Measurements from ENCODE around the gene FKRP.

FKRP gene

GRCh38 chr19:46772170-46773017 is 26.5 kb downstream of the FKRP start:
- TF ChIP-seq, protein P1, sequence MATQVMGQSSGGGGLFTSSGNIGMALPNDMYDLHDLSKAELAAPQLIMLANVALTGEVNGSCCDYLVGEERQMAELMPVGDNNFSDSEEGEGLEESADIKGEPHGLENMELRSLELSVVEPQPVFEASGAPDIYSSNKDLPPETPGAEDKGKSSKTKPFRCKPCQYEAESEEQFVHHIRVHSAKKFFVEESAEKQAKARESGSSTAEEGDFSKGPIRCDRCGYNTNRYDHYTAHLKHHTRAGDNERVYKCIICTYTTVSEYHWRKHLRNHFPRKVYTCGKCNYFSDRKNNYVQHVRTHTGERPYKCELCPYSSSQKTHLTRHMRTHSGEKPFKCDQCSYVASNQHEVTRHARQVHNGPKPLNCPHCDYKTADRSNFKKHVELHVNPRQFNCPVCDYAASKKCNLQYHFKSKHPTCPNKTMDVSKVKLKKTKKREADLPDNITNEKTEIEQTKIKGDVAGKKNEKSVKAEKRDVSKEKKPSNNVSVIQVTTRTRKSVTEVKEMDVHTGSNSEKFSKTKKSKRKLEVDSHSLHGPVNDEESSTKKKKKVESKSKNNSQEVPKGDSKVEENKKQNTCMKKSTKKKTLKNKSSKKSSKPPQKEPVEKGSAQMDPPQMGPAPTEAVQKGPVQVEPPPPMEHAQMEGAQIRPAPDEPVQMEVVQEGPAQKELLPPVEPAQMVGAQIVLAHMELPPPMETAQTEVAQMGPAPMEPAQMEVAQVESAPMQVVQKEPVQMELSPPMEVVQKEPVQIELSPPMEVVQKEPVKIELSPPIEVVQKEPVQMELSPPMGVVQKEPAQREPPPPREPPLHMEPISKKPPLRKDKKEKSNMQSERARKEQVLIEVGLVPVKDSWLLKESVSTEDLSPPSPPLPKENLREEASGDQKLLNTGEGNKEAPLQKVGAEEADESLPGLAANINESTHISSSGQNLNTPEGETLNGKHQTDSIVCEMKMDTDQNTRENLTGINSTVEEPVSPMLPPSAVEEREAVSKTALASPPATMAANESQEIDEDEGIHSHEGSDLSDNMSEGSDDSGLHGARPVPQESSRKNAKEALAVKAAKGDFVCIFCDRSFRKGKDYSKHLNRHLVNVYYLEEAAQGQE (IDR thresholded peaks at IDR 0.05; ENCODE audit: insufficient read depth in 1 of 2, low read depth in 2 of 2, low read length in 2 of 2): no peak
- no peak for TF ChIP-seq SIN3A (IDR thresholded peaks at IDR 0.05; ENCODE audit: borderline replicate concordance, insufficient read depth, low read length)

DNA sequence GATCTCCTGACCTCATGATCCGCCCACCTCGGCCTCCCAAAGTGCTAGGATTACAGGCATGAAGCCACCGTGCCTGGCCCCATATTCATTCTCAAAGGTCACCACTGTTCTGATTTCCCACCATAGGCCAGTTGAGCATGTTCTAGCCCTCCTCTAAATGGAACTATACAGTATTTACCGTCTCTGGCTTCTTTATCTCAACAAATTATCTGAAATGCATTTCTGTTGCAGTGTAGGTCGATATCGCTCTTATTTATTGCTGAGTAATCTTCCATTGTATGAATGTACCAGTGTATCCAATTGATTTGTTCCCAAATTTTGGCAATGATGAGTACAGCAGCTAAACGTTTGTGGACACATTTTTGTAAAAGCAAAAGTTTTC is 27.2 kb downstream of the FKRP start:
- TF ChIP-seq FOXP2 (optimal IDR thresholded peaks at IDR 0.05; ENCODE audit: borderline replicate concordance, extremely low read depth, extremely low read length, insufficient read depth) (no peak), POLR2AphosphoS5 (IDR thresholded peaks at IDR 0.05; ENCODE audit: low read depth, low read length) (no peak), SIN3A (IDR thresholded peaks at IDR 0.05; ENCODE audit: borderline replicate concordance, insufficient read depth, low read length) (no peak), TAF1 (IDR thresholded peaks at IDR 0.05; ENCODE audit: borderline replicate concordance, insufficient read depth, low read length) (no peak)

DNA sequence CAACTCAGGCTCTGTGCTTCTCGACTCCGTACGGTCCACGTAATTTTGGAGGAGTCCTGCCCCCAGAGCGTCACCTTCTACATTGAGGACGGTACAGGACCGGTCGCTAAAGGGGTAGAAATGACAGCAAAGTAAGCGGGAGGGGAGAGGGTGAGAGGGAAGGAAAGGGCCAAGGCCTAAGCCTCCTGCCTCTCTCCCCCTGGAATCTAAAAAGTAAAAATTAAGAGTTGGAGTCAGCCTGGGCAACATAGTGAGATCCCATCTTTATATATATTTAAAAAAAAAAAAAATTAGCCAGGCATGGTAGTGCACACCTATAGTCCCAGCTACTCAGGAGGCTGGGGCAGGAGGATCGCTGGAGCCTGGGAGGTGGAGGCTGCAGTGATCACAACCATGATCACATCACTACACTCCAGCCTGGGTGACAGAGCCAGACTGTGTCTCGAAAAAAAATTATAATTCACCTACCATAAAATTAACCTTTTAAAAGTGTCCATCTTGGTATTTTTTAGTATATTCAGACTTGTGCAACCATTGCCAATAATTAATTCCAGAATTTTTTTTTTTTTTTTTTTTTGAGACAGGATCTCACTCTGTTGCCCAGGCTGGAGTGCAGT is 29.9 kb downstream of the FKRP start:
- TF ChIP-seq FOXP2 (optimal IDR thresholded peaks at IDR 0.05; ENCODE audit: borderline replicate concordance, extremely low read depth, extremely low read length, insufficient read depth) (no peak), SIN3A (IDR thresholded peaks at IDR 0.05; ENCODE audit: borderline replicate concordance, insufficient read depth, low read length) (no peak), POLR2AphosphoS5 (IDR thresholded peaks at IDR 0.05; ENCODE audit: low read depth, low read length) (no peak), TAF1 (IDR thresholded peaks at IDR 0.05; ENCODE audit: borderline replicate concordance, insufficient read depth, low read length) (no peak)
- TF ChIP-seq, protein P1 (IDR thresholded peaks at IDR 0.05; ENCODE audit: insufficient read depth in 1 of 2, low read depth in 2 of 2, low read length in 2 of 2): no peak

- TF ChIP-seq POLR2AphosphoS5 (IDR thresholded peaks at IDR 0.05; ENCODE audit: low read depth, low read length) (no peak), TAF1 (IDR thresholded peaks at IDR 0.05; ENCODE audit: borderline replicate concordance, insufficient read depth, low read length) (no peak), FOXP2 (optimal IDR thresholded peaks at IDR 0.05; ENCODE audit: borderline replicate concordance, extremely low read depth, extremely low read length, insufficient read depth) (no peak), SIN3A (IDR thresholded peaks at IDR 0.05; ENCODE audit: borderline replicate concordance, insufficient read depth, low read length) (no peak)
- TF ChIP-seq, protein P1 (IDR thresholded peaks at IDR 0.05; ENCODE audit: insufficient read depth in 1 of 2, low read depth in 2 of 2, low read length in 2 of 2): no peak
Observed at GRCh38 chr19:46776927-46777911, 31.4 kb downstream of the FKRP start.

DNA sequence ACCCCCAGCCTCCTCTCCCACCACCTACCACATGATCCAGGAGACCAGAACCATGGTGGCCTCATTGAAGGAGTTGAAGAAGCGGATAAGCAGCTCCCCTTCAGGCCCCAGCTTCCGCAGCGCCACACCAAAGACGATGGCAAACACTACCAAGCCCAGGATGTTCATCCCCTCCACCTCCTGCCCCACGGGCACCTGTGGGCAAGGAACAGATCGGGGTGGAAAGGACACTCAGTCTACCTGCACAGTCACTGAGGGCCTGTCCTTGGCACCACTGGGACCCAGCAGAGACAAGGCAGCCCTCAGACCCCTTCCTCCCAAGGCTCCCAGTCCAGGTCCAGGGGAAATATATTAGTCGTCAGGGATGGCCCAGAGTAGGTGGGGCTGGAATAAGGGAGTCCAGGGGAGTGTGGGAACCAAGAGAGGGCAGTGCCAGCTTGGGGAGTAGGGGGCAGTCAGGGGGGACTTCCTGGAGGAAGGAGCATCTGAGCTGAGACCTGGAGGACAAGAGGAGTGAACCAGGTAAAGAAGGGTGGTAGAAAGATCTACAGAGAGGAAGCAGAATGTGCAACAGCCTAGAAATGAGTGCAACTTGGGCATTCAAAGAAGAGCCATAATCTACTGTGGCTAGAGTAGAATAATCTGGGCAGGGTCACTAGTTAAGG is 36.6 kb downstream of the FKRP start:
- TF ChIP-seq, protein P1 (IDR thresholded peaks at IDR 0.05; ENCODE audit: insufficient read depth in 1 of 2, low read depth in 2 of 2, low read length in 2 of 2): no peak
- TF ChIP-seq TAF1 (IDR thresholded peaks at IDR 0.05; ENCODE audit: borderline replicate concordance, insufficient read depth, low read length) (no peak), SIN3A (IDR thresholded peaks at IDR 0.05; ENCODE audit: borderline replicate concordance, insufficient read depth, low read length) (no peak), POLR2AphosphoS5 (IDR thresholded peaks at IDR 0.05; ENCODE audit: low read depth, low read length) (no peak), FOXP2 (optimal IDR thresholded peaks at IDR 0.05; ENCODE audit: borderline replicate concordance, extremely low read depth, extremely low read length, insufficient read depth) (no peak)

Data from PFSK-1 (cell line).